Measurements from ENCODE around the gene HSD17B1. TPM values are rescaled to one million over a fixed set of nuclear protein-coding genes. Genes with fewer than 3 reads are reported as not detected.
"Not testable (repeated sequence)": the region's sequence is repeated elsewhere in the genome, so short reads cannot be mapped to it uniquely, and the experiment has no call there.

Gene HSD17B1
- total RNA-seq, 1 donor from 2014 or later: 1.4 TPM

DNA sequence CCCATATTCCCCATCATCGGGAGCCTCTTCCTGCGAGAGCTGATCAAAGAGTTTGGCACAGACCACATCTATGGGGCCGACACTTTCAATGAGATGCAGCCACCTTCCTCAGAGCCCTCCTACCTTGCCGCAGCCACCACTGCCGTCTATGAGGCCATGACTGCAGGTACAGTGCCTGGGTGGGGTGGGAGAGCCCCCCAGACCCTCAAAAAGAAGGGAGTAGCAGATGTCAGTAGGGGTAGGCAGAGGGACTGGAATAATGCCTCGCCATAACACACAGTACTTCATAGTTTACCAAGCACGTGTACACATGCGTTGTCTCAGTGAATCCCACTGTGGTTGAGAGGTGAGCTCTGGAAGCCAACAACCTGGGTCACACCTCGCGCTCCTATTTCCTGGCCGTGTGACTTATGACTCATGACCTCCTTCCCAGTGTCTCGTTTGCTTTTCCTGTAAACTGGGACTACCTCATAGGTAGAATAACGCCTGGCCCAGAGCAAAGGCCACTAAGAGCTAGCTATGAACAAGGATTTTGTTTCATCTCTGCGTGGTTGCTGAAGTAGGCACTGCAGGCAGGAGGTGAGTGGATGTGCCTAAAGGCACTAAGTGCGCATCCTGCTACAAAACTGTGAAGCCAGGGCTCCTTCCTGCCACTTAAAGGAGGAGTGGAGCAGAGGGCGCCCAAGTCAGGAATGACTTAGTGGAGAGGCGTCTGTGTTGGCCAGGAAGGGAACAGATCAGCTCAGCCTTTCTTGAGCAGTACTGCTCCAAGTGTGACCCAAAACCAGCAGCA lies 11.5 kb upstream of the HSD17B1 start:
- no peaks in the 10 kb centered on the region for H3K9me3 Mint-ChIP-seq (ENCODE audit: unreplicated experiment)
- H3K27ac Mint-ChIP-seq (ENCODE audit: unreplicated experiment): no peak overlapping the region
- no peaks in the 10 kb centered on the region for H3K27me3 Mint-ChIP-seq (ENCODE audit: unreplicated experiment)
- H3K36me3 Mint-ChIP-seq (ENCODE audit: unreplicated experiment): peaks cover 16% of the 10 kb centered on the region
- no peak overlapping the region for H3K4me3 Mint-ChIP-seq (ENCODE audit: unreplicated experiment)
- TF ChIP-seq, protein P1, sequence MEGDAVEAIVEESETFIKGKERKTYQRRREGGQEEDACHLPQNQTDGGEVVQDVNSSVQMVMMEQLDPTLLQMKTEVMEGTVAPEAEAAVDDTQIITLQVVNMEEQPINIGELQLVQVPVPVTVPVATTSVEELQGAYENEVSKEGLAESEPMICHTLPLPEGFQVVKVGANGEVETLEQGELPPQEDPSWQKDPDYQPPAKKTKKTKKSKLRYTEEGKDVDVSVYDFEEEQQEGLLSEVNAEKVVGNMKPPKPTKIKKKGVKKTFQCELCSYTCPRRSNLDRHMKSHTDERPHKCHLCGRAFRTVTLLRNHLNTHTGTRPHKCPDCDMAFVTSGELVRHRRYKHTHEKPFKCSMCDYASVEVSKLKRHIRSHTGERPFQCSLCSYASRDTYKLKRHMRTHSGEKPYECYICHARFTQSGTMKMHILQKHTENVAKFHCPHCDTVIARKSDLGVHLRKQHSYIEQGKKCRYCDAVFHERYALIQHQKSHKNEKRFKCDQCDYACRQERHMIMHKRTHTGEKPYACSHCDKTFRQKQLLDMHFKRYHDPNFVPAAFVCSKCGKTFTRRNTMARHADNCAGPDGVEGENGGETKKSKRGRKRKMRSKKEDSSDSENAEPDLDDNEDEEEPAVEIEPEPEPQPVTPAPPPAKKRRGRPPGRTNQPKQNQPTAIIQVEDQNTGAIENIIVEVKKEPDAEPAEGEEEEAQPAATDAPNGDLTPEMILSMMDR (IDR thresholded peaks at IDR 0.05): no peak
- DNase-seq (ENCODE audit: extremely low spot score, unreplicated experiment): no peak
- H3K4me1 Mint-ChIP-seq (ENCODE audit: unreplicated experiment): peaks cover 19% of the 10 kb centered on the region

DNA sequence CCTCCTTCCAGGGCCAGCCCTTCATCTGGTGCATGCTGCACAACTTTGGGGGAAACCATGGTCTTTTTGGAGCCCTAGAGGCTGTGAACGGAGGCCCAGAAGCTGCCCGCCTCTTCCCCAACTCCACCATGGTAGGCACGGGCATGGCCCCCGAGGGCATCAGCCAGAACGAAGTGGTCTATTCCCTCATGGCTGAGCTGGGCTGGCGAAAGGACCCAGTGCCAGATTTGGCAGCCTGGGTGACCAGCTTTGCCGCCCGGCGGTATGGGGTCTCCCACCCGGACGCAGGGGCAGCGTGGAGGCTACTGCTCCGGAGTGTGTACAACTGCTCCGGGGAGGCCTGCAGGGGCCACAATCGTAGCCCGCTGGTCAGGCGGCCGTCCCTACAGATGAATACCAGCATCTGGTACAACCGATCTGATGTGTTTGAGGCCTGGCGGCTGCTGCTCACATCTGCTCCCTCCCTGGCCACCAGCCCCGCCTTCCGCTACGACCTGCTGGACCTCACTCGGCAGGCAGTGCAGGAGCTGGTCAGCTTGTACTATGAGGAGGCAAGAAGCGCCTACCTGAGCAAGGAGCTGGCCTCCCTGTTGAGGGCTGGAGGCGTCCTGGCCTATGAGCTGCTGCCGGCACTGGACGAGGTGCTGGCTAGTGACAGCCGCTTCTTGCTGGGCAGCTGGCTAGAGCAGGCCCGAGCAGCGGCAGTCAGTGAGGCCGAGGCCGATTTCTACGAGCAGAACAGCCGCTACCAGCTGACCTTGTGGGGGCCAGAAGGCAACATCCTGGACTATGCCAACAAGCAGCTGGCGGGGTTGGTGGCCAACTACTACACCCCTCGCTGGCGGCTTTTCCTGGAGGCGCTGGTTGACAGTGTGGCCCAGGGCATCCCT lies 9.3 kb upstream of the HSD17B1 start:
- TF ChIP-seq, protein P1 (IDR thresholded peaks at IDR 0.05): no peak
- Mint-ChIP-seq H3K27me3 (ENCODE audit: unreplicated experiment) (no peaks in the 10 kb centered on the region), H3K36me3 (ENCODE audit: unreplicated experiment) (peaks cover 11% of the 10 kb centered on the region), H3K27ac (ENCODE audit: unreplicated experiment) (no peak overlapping the region), H3K4me1 (ENCODE audit: unreplicated experiment) (peaks cover 5% of the 10 kb centered on the region), H3K9me3 (ENCODE audit: unreplicated experiment) (no peaks in the 10 kb centered on the region), H3K4me3 (ENCODE audit: unreplicated experiment) (no peak overlapping the region)
- no peak for DNase-seq (ENCODE audit: extremely low spot score, unreplicated experiment)

DNA sequence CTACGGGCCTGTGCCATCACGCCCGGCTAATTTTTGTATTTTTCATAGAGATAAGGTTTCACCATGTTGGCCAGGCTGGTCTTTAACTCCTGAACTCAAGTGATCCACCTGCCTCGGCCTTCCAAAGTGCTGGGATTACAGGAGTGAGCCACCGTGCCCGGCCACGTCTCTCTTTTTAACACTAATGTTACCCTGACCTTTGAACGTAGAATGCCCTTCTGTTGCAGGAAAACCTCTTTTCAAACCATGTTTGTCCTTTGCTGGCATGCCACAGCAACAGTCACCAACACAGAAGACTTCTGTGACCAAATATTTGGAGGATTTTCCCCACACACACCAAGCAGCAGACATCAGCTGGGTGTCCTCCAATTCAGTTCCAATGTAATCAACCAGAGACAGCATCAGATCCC lies 7.8 kb upstream of the HSD17B1 start:
- H3K36me3 Mint-ChIP-seq (ENCODE audit: unreplicated experiment): peaks cover 6% of the 10 kb centered on the region
- TF ChIP-seq, protein P1 (IDR thresholded peaks at IDR 0.05): no peak
- no peaks in the 10 kb centered on the region for H3K27me3 Mint-ChIP-seq (ENCODE audit: unreplicated experiment)
- H3K4me3 Mint-ChIP-seq (ENCODE audit: unreplicated experiment): no peak overlapping the region
- H3K9me3 Mint-ChIP-seq (ENCODE audit: unreplicated experiment): no peaks in the 10 kb centered on the region
- no peak for DNase-seq (ENCODE audit: extremely low spot score, unreplicated experiment)
- no peaks in the 10 kb centered on the region for H3K4me1 Mint-ChIP-seq (ENCODE audit: unreplicated experiment)
- H3K27ac Mint-ChIP-seq (ENCODE audit: unreplicated experiment): peak overlapping the region; percentile 18

DNA sequence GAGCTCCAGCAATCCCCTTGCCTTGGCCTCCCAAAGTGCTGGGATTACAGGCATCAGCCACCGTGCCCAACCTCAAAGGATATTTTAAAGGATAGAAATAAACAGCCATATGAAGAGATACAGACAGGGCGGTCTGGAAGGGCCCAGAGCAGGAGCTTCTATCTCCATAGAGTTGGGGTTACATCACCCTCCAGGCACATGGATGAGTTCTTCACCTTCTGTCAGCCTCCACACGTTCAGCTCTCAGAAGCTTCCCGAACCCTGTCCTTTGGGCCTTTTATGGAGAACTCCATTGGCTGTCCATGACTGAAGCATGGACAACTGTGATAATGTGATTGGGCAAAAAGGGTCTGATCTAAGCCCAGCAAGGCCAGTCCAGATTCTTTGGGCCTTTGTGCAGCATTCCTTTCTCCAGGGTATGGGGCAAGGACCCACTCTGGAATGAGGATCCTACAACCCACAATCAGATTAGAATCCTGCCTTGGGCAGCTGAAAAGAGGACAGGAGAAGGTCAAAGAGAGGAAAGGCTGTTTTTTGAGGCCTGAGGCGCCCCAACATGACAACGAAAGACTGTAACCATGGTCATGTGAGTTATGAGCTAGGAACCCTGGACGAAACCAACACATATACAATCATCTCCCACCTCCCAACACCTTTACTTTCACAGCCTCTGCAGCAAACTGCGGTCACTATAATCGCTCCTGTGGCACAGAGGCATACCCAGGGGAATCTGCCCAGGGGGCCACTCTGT lies 6.8 kb upstream of the HSD17B1 start:
- not testable (repeated sequence) for H3K36me3 Mint-ChIP-seq (ENCODE audit: unreplicated experiment); H3K4me1 Mint-ChIP-seq (ENCODE audit: unreplicated experiment); H3K4me3 Mint-ChIP-seq (ENCODE audit: unreplicated experiment); H3K27me3 Mint-ChIP-seq (ENCODE audit: unreplicated experiment); H3K9me3 Mint-ChIP-seq (ENCODE audit: unreplicated experiment); DNase-seq (ENCODE audit: extremely low spot score, unreplicated experiment)
- peak overlapping the region; percentile 34 for H3K27ac Mint-ChIP-seq (ENCODE audit: unreplicated experiment)

DNA sequence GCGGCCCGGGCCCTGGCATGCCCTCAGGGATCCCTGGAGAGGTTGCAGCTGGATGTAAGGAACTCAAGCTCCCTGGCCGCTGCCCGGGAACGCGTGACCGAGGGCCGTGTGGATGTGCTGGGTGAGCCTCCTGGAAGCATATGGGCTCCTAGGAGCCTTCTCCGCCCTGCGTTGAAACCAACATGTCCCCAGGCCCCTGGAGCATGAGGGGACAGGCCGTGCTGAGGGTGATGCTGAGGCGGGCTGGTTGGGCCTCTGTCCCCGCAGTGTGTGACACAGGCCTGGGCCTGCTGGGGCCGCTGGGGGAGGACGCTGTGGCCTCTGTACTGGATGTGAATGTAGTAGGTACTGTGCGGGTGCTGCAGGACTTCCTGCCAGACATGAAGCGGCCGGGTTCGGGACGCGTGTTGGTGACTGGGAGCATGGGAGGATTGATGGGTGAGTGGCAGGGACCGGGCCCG lies 5.7 kb upstream of the HSD17B1 start:
- H3K4me3 Mint-ChIP-seq (ENCODE audit: unreplicated experiment): no peak overlapping the region
- peaks cover 3% of the 10 kb centered on the region for H3K4me1 Mint-ChIP-seq (ENCODE audit: unreplicated experiment)
- H3K27me3 Mint-ChIP-seq (ENCODE audit: unreplicated experiment): no peaks in the 10 kb centered on the region
- H3K27ac Mint-ChIP-seq (ENCODE audit: unreplicated experiment): no peak overlapping the region
- TF ChIP-seq, protein P1 (IDR thresholded peaks at IDR 0.05): no peak
- peaks cover 10% of the 10 kb centered on the region for H3K36me3 Mint-ChIP-seq (ENCODE audit: unreplicated experiment)
- DNase-seq (ENCODE audit: extremely low spot score, unreplicated experiment): no peak
- no peaks in the 10 kb centered on the region for H3K9me3 Mint-ChIP-seq (ENCODE audit: unreplicated experiment)
